ENCODE data around the gene FBXO5.
"Not testable (repeated sequence)": the region's sequence is repeated elsewhere in the genome, so short reads cannot be mapped to it uniquely, and the experiment has no call there.

FBXO5 gene

DNA sequence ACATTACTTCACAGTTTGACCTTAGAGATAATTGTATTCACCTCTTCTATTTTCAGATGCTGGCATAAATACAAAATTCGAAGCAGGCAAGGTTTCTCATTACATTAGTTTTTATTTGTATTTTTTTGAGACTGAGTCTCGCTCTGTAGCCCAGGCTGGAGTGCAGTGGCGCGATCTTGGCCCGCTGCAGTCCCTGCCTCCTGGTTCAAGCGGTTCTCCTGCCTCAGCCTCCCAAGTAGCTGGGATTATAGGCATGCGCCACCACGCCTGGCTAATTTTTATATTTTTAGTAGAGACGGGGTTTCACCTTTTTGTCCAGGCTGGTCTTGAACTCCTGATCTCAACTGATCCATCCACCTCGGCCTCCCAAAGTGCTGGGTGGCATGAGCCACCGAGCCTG, 2.5 kb upstream of the FBXO5 start:
- not testable (repeated sequence) for DNase-seq

DNA sequence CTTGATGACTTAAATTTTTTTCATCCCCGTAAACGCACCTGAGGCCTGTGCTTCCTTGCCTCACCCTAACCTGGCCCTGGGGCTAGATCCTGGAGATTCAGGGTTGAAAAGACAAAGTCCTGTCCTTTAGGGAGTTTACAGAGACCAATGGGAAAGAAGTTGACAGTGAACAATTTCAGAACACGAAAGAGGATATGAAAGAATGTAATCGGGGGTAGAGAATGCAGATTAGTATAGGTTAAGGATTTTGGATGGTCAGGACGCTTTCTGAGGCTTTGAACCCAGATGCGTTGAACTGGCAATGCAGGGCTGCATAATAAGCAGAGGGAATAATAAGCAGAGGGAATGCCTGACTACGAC, 1.7 kb upstream of the FBXO5 start:
- DNase-seq: peak; percentile 72

DNA sequence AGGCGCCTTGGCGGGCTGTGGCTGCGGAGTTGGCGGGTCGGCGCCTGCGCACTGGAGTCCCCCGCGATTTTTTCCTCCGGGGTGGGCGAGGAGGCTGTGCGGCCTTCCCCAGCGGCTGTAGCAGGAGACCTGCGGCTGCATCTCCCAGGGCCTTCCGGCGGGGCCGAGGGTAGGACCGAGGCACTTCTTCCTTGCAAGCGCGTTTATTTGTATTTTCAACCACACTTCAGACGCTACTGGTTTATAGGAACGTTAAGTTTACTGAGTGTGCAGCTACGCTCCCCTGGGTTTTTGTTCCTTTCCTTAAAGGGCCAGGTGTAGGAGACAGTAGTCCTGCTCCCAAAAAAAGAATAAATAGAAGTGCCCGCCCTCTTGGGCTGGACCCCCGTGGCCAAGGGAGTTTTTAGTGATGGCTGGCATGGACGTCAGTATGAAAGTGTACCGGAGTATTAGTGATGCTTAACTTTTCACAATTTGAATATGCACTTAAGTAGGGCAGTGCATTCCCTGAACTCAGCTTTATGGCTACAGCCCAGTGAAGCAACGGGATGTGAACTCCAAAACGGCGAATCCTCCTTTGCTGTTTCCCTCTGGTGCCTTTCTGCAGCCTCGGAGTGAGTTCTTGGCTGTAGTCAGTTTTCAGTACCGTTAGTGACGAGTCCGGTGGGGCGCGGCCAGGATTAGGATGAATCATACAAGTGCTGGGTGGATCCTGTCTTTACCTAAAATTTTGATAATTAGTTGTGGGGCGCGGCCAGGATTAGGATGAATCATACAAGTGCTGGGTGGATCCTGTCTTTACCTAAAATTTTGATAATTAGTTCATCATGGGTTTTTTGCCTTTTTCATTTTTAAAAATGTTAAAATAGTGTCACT, 1.0 kb upstream of the FBXO5 start:
- DNase-seq: peak; percentile 71

DNA sequence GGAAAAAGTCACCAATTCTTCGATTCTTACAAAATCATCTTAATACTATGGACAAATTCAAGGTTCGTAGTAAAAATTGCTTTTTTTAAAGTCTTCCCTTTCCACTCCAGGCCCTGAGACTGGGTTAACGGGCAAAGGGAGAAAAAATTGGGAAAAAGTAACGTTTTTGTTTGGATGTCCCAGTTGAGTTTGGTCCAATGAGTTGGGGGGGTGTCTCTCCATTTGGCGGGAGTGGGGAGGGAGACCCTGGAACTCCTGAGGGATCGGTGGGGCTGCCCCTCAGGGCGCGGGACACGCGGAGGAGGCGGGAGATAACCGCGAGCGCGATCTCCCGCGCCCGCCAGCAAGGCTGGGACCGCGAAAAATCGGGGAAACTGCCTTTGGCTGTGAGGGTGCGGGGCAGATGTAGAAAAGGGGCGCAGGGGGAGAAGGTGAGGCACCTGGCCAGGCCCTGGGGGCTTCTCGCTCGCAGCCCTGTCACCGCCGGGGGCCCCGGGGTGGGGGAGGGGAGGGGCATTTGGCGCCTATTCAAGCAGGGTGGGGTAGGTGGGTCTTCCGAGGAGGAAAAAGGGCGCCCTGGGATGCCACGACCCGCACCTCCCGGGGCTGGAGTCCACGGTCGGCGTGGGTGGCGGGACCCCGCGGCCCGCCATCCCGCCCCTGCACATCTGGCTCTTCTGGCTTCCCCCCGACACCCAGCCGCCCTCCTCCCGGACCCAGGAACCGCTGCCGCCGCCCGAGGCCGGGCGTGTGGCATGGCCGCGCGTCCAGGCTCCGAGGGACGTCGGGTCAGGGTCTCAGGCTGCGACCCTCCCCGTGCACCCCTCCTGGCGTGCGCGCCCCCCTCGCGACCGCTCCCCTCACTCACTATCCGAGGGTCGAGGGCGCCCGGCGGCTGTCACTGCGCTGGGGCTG, 595 bp downstream of the FBXO5 start:
- DNase-seq: no peak

DNA sequence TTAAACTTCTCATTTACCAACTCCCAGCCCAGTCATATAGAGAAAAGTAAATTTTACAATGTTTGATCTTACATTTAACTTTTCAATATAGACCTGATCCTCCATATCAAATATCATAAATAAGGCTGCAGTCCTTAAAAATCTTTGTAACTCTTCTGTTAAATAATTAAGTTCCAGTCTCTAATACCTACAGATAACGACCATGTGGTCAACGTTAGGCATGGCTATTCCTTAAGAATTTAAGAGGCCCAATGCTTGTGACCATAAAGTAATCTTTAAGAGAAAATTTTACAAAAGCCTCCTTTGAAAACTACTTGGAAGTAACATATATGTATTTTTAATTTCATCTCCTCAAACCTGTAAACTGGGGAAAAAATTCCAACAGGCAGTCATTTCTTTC, 1.6 kb downstream of the FBXO5 start:
- DNase-seq: no peak

DNA sequence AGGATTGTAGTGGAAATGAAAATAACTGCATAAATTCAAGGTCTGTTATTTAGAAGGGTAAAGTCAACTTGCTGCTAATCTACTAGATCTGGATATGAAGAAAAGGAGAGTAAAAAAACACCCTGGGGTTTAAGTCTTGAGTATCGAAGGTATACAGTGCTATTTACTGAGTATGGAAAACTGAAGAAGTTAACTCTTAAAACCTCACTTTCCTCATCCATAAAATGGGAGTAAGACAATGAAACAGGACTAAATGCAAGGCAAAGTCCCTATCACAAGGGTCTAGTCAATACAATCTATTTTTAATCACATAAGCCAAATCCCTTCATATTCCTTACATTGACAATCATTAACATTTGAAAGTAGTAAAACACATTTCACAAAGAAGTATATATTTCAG, 2.2 kb downstream of the FBXO5 start:
- DNase-seq: no peak

DNA sequence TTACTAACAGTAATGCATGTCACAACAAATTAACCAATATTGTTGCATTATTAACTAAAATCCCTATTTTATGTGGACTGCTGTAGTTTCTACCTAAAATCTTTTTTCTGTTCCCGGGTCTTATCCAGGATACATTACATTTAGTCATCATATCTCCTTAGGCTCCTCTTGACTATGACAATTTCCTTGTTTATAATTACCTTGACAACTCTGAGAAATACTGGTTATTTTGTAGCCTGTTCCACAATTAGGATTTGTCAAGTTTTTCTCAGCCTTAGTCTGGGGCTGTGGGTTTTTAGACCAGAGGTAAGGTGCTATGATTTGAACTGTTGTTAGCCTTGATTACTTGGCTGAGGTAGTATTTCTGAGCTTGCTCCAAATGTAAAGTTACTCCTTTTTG, 3.7 kb downstream of the FBXO5 start:
- DNase-seq: no peak

DNA sequence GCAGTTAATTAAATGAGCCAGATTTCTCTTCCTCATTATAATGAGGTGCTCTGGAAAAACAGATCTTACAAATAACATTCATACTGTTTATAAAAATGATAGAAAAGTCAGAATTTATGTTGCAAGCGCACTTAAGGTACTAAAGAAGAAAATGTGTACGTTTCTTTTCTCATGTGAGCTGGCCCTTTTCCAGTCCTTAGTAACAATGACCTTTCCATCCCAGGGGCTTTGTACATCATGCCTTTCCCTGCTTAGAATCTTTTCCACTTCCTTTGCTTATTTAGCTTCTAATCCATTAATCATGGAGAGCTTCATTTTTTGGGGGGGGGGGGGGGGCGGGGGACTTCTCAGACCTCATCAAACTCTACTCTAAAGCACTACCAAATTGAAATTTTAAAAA, 4.8 kb downstream of the FBXO5 start:
- no peak for DNase-seq

DNA sequence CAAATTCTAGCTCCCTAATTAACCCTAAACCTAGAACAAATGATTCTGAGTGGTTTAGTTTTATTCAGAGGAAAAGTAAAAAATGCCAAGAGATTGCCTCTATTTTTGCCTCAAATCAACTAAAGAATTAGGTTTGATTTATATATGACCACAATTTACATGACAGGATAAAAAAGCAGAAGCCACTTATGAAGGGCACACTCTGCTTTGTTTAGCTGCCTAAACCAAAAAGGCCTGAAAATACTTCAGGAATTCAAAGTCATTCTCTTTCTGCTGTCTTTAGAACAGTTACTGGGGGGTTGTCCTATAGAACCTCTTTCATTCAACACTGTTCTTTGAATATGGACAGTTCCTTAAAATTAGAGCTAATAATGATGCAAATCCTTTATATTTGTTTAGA, 5.3 kb downstream of the FBXO5 start:
- no peak for DNase-seq

DNA sequence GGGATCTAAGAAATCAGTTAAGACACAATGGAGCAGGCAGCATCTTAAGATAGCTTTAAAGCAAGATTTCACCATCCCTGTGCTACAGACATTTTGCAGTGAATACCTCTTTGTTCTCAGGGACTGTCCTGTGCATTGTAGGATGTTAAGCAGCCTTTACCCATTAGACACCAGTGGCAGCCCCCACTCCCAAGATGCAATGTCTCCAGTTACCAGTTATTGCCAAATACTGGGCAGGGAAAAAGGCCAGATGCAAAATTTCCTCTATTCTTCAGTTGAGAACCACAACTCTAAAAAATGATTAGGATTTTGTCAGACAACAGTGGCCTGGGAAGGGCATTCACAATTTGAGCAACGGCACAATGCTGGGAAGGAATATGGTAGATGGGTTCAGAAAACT, 6.1 kb downstream of the FBXO5 start:
- DNase-seq: peak; percentile 67

DNA sequence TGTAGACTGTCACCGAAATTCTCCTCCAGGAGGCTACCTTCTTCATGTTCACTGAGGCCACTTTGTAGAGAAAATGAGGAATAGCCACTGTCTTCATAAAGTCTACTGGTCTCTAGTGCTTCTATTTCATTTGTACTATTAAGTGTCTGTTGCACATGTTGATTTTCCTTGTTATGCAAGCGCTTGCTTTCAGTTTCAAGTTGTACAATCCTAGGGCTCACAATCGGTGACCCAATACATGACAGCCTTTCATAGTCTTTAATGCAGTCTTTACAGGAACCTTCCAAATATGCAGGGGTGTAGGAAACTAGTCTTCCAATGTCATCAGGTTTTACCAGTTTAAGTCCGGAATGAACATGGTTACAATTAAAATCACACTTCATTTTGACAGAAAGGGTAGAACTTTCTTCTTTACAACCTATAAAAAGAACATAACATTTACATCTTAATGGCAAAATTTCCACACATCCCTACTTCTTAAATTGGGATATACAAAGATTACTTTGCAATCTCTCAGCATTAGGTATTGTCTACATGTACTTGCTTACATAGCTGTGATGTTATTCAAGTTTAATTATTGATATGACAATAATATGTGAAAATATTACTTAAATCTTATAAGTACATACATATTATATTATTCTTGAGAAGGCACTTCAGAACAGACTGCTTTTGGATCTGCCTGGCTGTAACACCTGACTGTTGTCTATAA, 7.5 kb downstream of the FBXO5 start:
- DNase-seq: peak; percentile 90

DNA sequence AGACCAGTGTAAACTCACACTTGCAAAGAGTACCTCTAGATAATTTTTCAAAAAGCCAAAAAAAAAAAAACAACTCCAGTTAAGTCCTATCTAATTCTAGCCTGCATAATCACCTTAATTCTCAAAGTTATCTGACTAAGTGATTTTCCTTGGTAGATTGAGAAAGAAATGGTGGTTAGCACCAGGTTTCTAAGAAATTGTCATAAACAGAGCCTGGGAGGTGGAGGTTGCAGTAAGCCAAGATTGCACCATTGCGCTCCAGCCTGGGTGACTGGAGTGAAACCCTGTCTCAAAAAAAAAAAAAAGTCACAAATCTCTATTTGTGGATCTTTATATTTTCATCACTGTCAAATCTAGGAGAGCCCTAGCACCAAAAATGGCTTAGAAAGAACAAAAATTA, 8.9 kb downstream of the FBXO5 start:
- DNase-seq: peak; percentile 73

DNA sequence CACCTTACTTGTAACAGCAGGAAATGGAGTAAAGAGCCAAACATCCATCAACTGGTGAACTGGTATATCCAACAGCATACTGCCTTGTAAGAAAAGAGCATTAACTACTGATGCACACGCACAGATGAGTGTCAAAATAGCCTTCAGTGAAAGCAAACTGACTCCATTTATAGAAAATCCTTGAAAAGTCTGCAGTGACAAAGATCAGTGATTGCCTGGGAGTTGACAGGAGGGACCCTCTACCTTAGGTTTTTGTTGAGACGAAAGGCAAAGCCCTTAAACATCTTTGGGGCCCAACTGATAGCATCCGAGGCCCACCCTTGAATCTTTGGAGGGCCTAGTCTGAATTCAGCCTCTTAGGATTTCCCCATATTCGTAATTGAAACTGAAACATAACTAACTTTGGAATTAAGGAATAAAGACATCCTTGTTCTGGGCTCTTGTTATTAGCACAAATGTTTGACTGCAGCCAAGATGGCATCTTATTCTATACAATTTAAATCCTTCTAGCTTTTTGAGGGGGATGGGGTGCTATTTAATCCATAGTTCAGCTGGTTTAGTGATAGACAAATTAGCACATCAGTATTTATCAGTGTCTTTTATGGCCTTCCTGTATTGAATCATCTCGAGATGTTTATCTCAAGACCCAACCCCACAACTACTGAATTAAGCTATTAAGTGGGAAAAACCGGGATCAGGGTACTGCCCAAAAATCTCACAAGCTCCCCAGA, 13.0 kb downstream of the FBXO5 start:
- no peak for DNase-seq

DNA sequence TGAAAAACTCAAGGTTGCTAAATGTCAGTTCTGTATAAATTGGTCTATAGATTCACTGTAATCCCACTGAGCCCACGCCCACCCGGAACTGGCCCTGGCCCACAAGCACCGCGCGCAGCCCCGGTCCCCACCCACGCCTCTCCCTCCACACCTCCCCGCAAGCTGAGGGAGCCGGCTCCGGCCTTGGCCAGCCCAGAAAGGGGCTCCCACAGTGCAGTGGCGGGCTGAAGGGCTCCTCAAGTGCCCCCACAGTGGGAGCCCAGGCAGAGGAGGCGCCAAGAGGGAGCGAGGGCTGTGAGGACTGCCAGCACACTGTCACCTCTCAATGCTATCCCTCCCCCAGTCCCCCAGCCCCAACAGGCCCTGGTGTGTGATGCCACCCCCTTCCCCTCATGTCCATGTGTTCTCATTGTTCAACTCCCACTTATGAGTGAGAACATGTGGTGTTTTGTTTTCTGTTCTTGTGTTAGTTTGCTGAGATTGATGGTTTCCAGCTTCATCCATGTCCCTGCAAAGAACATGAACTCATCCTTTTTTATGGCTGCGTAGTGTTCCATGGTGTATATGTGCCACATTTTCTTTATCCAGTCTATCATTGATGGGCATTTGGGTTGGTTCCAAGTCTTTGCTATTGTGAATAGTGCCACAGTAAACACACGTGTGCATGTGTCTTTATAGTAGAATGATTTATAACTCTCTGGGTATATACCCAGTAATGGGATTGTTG, 16.5 kb downstream of the FBXO5 start:
- not testable (repeated sequence) for DNase-seq

DNA sequence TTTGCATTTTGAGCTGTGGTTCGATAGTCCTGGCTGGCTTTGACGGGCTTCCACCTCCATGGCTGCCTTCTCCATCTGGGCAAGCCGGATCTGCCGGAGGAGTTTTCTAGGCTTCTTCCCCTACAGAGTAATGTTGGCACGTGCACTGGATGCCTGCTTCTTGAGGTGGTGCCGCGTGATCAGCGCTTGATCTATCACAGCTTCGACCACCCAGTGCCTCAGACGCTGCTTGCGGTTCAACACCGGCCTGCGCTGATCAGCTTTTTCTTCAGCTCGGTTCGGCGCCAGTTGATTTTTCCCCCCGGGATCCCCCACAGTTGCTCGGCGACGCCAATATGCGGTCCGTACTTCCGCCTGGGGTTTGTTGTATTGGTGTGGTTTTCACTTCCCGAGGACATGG, 23.5 kb downstream of the FBXO5 start:
- DNase-seq: no peak

DNA sequence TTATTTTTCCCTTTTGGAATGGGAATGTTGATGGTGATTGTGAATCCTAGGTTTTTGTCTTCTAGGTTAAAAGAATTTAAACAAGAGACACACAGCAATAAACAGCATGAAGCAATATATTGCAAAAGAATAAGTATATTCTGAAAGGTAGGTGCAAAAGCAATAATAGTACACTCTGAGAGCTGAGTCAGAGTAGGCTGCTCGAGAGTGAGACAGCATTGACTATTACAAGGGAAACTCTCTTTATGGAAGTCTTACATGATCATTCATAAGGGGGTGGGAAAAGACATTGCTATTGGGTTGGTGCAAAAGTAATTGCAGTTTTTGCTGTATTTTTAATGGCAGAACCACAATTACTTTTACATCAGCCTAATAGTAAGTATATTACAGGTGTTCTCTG, 25.0 kb downstream of the FBXO5 start:
- DNase-seq: no peak

DNA sequence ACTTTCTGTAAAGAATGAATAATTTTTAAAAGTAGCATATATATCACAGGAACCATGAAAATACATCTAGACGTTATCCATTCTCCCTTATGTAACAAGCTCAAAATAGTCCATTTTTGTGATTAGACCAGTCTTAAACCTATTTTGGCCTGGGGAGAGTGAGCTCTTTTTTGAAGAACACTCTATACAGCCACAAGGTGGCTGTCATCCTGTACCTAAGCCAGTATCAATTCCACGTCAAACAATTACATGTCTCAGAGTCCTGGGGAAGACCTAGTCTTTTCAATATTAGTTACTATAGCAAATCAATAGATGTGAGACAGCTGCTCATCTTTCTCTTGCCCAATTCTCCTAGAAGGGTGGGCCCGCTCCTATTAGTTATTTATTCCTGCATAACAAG, 28.4 kb downstream of the FBXO5 start:
- DNase-seq: no peak

DNA sequence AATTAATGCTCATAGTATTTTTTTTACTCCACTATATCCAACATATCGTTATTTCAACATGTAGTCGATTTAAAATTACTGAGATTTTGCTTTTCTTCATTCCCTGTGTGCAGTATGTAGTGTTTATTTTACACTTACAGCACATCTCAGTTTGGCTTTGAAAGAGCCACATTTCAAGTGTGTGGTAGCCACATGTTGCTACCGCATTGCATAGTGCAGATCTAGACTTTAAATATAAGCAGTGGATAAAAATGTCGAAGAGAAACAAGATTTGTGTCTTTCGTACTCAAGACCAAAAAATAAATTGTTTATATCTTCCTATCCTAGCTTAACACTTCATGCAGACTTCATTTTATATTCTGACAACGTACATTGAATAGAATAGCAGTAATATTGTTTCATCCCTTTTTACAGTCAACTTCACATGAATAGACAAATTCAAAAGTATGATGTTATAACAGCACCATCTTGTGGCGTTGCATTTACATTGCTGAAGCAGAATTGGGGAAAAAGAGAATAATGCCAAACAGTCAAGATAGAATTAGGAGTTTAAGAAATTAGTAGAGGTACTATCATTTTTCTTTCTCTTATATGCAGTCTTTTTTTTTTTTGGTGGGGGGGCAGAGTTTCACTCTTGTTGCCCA, 29.9 kb downstream of the FBXO5 start:
- DNase-seq: peak; percentile 17

DNA sequence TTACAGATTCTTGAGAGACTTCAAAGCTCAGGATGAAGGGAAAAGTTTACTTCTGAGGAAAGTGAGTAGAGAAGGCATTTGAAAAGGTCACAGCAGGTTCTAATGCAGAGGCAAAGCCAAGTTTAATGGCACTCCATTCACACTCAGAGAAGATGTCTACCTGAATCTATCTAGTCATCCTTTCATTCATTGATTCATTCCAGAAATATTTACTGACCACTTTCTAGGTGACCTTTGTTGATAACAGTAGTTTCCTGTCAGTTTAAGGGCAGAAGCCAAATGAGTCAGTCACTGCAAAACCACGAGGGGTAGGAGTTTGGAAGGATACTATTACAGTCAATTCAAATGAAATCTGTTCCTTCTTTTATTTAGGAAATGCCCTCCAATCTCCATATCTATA, 30.8 kb downstream of the FBXO5 start:
- no peak for DNase-seq

DNA sequence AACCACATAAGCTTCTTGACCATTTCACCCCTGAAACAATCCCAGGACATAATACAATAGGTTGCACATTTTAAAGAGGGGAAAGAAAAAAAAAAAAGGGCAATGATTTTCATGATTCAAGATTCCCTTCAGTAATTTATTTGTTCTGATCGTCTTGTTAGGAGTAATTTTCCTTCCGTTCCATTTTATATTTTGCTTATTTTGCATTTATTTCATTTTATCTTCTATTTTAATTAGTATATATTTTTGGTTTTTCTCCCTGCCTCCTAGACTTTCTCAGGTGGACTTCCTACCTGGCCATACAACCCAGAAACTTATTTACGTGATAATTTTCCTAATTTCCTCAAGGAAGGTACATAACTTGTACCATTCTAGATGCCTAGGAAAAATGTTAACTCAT, 32.6 kb downstream of the FBXO5 start:
- no peak for DNase-seq

DNA sequence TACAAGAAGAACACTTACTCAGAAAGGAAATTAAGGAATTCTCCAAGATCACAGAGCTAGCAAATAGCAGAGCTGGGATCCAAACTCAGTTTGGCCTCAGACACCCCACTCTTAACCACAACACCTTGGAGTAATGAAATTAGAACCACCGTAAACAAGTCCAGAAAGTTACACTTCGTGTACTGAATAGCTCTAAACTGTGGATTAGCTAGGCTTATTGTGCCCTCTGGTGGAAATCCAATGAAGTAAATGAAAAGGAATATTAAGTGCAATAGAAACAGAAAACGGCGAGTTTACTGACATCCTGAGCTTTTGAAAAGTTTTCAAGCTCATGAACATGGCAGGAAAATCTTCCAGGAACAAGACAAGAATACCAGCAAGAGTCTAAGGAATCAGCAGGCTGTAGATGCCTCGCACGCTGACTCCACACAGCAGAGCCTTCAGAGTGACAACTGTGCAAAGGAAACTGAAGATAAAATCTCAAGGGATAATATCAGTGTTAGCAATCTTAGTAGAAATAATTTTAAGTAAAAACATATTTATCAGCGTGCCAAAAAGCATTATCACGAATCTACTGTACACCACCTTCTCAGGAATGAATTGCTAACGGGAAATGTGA, 34.6 kb downstream of the FBXO5 start:
- DNase-seq: peak; percentile 36

All from MV-4-11 (cell line).